Medulla oblongata (tissue), 1 donor: ENCODE results near the gene ADAM8.

Experiments used
- DNase-seq: peaks from one replicate; pipeline ENCODE4 v3.0.0-alpha.2; 2015; ENCODE audit errors: extremely low spot score

Gene ADAM8

DNA sequence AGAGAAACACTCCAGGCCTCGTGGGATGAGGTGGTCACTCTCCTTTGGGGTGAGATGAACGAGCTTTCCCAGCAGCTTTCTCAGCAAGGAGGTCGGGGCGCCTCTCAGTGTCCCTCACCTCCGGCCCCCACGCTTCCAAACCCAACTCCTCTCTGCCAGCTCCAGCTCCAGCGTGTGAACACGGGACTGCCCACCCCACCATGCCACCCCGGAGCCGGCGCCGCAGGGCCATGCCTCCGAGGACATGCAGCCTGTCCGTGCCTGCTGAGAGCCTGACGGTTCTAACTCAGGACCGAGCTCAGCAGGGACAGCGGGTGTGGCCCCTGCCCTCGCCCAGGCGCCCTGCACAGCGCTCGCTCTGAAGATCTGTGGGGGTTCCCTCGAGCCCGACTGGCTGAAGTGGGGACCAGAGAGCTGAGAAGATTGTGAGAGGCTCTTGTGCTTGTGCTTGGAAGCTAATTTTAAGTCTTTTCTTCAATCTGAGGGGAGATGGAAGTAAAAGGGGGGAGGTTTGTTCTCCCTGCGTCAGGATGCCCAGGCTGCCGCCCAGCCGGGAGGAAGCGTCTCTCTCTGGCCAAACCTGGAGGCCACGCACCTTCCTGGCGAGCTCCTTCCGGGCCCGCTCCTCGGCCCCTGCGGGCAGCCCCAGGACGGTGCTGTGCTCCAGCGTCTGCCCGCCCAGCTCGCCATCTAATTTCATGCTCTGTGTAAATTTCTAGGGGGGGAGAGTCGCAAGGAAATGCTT is 5.1 kb upstream of the ADAM8 start:
- no peak for DNase-seq

DNA sequence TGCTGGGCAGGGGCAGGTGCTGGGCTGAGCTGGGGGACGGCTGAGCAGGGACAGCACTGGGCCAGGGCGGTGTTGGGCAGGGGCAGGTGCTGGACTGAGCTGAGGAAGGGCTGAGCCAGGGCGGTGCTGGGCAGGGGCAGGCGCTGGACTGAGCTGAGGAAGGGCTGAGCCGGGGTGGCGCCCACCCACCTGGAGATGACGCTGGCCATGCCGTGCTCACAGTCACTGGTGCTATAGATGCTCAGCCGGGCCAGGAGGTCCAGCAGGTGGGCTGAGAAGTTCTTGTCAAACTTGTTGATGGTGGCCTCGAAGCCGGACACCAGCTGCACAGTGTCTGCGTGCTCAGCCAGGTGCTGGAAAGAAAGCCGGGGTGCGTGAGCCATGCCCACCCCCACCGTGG is 4.4 kb upstream of the ADAM8 start:
- DNase-seq: no peak

- no peak for DNase-seq
Observed at GRCh38 chr10:133280391-133281059, 3.9 kb upstream of the ADAM8 start.

DNA sequence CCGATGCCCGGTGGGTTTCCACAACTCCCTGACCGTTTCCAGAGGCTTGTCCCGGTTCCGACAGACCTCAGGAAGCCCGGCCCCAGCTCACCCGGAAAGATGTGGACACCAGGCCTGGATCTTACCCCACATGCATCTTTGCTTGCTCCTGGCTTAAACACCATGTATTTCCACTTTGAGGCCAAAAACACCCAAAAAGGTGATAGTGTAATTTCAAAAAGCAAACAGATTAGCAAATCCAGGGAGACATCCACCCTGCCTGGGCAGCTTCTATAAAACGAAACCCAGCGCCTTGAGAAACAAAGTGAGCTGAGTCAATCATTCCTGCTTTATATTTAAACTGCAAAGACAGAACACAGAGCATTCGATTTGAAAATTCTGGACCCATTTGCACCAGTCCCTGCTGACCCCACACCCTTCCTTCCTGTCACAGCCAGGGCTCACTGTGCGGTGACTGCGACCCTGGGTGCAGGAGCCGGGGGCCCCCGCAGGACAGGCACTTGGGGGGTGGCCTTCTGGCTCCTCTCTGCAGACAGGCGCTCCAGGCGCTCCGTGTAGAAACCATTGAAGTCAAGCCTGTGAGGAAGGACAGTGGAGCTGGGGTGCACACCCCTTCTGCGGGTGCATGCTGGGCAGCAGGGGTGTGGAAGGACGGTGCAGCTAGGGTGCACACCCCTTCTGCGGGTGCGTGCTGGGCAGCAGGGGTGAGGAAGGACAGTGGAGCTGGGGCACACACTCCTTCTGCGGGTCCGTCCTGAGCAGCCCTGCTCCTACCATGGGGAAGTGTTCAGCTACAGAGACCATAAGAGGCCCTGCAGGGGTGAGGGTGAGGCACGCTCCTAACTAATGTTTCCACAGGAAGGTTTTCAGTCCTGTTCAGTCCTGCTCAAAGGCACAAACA is 2.9 kb upstream of the ADAM8 start:
- no peak for DNase-seq

GRCh38 chr10:133278577-133279265 is 2.1 kb upstream of the ADAM8 start:
- peak; percentile 41 for DNase-seq

GRCh38 chr10:133277993-133278576 is 1.4 kb upstream of the ADAM8 start:
- DNase-seq: no peak

DNA sequence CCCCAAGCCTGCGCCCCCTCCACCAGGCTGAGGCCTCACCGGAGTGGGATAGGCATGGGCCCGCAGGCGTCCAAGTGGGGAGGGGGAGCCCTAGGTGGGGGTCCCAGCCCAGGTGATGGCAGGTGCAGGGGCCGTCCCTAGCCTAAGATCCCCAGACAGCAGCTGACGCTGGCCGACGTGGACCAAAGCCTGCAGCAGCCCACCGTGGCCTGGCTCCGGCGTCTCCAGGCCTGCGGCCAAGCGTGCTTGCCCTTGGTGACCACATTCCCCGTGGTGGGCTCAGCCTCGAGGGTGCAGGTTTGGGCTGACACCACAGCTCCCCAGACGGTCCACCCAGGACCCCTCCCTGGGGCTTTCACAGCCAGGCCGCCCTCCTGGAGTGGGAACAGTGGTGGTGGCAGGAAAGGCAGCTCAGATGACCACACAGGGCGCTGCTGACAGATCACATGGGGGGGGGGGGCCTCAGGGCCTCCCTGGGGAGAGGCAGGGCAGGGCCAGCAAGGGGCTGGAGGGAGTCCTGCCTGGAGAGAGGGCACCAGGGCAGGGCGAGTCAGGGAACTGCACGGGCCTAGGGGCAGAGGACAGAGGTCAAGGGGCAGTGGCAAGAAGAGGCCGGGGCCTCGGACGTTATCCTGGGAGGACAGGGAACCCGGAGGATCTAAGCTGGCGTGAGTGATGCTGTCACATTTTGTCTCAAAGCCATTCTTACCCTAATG is 767 bp upstream of the ADAM8 start:
- no peak for DNase-seq

GRCh38 chr10:133276100-133276434 is 601 bp downstream of the ADAM8 start:
- no peak for DNase-seq

GRCh38 chr10:133275684-133276092 is 980 bp downstream of the ADAM8 start:
- DNase-seq: no peak

- DNase-seq: no peak
Observed at GRCh38 chr10:133274751-133275683, 1.7 kb downstream of the ADAM8 start.

- no peak for DNase-seq
Observed at GRCh38 chr10:133273534-133274143, 3.0 kb downstream of the ADAM8 start.

- no peak for DNase-seq
Observed at GRCh38 chr10:133272964-133273420, 3.7 kb downstream of the ADAM8 start.

DNA sequence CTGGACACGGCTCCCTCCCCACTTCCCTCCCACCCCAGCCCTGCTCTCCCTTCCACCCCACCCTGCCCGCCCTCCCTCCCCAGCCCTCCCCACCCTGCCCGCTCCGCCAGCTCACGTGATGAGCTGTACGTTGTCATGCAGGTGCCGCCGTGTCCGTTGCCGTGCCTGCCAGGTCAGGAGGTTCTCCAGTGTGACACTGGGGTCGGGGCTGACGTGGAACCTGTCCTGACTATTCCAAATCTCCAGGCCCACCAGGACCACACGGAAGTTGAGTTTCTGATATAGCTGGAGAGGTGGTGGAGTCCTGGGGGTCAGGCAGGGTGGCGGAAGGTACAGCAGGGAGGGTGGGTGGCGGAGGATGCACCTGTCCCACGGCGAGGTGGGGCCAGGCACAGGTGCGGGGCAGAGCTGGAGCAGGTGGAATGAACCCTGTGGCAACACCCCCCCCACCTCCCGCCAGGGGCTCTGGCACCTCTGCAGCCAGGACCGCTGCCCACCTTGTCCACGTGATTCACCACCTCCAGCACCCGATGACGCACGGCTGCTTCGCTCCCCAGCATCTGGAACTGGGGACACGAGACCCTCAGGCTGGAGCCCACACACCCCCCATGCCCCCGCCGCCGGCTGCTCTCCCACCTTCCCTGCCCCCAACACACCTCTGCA is 4.2 kb downstream of the ADAM8 start:
- no peak for DNase-seq

DNA sequence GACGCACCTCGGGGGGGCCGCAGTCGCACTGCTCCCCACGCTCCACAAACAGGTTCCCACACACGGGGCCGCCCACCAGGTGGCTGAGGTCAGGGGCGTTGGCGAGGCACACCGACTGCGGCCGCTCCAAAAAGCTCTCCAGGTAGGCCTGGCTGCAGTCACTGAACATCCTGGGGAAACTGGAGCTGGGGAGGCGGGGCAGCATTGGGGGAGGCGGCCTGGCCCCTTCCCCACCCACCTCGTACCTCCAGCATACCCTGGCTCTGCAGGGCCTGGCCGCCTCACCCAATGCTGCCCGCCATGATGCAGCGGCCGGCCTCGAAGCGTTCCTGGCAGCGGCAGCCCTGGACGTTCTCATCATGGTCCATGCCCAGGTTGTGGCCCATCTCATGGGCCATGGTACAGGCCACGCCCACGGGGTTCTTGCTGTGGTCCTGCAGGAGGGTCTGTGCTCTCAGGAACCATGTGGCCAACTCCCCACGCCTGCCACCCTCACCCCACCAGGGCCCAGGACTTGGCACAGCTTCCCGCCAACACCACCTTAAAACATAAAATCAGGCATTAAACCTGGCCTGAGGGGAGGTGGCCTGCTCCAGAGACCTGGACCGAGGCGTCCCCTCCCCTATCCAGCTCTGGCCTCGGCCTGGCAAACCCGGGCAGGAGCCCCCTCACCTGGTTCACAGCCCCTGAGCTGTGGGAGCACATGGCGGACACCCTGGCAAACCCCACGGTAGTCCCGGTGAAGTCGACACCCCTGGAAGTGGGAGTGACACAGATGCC is 5.0 kb downstream of the ADAM8 start:
- no peak for DNase-seq

GRCh38 chr10:133270773-133271297 is 5.8 kb downstream of the ADAM8 start:
- no peak for DNase-seq

DNA sequence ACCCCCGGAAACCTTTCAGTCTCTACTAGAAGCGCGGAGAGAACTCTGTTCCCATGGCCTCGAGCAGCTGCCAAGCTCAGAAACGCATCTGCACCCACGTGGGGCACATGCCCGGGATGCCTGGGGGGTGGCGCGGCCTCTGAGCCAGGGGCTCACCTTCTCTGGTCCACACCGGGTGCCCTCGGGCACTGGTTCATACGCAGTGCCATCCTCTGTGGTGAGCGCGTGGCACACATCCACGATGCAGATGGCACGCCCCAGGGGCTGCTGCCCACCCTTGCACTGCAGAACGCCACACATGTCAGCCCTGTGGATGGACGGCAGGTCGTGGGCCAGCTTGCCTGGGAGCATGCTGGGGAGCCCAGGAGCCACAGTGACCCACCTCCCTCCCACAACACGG is 6.5 kb downstream of the ADAM8 start:
- no peak for DNase-seq

DNA sequence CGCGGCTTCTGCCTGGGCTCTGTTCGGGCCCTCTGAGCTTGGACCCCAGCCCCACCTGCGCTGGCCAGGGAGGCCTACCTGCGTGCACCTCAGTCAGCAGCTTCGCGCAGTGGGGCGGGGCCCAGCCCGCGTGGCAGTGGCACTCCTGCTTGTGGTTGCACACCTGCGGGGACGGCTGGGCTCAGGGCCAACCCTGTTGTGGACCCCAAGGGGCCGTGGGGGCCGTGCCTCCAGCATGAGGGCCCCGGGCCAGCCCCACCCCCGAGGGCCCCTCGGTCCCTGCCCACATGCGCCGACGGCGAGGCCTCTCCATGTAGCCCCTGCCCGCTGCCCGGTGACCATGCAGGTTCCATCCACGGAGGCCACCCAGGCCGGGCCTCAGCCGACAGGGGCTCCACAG is 7.3 kb downstream of the ADAM8 start:
- no peak for DNase-seq

DNA sequence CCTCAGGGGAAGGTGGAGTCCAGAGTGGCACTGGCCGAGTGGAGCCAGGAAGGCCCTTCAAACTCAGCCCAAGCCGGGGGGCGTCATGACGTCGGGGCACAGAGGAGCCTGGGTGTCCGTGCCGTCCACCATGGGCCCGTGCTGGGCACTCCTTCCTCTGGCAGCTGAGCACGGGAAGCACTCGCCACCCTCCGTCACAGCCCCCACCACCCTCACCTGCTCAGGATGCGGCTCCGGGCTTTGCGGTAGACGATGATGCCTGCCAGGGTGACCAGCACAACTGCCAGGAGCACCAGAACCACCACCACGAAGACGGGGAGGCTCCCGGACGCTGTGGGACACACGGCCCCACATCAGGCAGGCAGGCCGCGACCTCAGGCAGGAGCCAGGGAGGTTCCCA is 8.1 kb downstream of the ADAM8 start:
- DNase-seq: no peak
